Measurements from ENCODE around the gene CEMIP2. TPM values are rescaled to one million over a fixed set of nuclear protein-coding genes. Genes with fewer than 3 reads are reported as not detected.

Gene CEMIP2
- total and polyA plus RNA-seq, 4 donors = 18.8 to 123 (median 38.6) TPM

DNA sequence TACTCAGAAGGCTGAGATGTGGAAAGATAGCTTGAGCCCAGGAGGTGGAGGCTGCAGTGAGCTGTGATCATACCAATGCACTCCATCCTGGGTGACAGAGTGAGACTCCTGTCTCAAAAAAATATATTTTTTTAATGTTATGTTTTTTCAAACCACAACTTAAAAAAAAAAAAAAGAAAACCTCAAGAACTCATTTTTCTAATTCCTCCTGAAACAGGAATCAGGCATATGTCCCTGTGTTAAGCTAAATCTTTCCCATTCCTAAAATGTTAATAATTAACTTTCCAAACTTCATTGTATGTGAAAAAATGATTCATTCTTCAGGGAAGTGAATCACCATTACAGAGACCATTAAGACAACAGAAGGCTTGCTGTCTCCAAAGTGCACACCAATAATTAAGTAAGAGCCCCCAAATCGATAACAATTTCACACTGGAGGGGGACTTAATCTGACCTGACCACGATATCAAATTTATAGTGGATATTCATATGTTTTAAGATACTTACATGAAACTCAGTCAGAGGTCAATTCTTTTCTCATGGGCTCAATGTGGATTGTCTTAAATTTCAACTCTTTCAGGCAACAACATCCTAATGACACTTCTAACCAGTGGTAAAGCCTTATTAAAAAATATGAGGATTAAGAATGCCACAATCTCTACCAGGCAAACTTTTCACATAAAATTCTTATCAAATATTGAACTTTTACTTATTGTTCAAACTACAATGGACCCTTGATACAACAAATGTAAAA lies 5.2 kb downstream of the CEMIP2 start:
- no peaks in the 10 kb centered on the region for H3K27me3 ChIP-seq (ENCODE audit: control insufficient read depth in 4 of 4, insufficient read depth in 4 of 4, low read length in 3 of 4)
- H3K4me3 ChIP-seq (ENCODE audit: low read depth in 1 of 3, low read length in 3 of 3) = no peak overlapping the region
- DNase-seq (ENCODE audit: low spot score) = no peak
- WGBS = 65% methylated on average over 2 of the region's 2 CpGs
- H3K9me3 ChIP-seq (ENCODE audit: control insufficient read depth in 4 of 4, low read length in 3 of 4) = no peaks in the 10 kb centered on the region
- peak overlapping the region; percentile 51 to 79 for H3K27ac ChIP-seq (ENCODE audit: low read depth in 1 of 2, low read length in 2 of 2)
- peaks cover 15 to 78% (median 64%) of the 10 kb centered on the region in 4 donors for H3K4me1 ChIP-seq (ENCODE audit: control insufficient read depth in 4 of 4, insufficient read depth in 4 of 4, low read length in 3 of 4)
- no peaks in the 10 kb centered on the region for H3K36me3 ChIP-seq (ENCODE audit: control insufficient read depth in 4 of 4, insufficient read depth in 3 of 4, low read depth in 1 of 4, low read length in 3 of 4)
- H3K9ac ChIP-seq (ENCODE audit: low read depth in 1 of 2, low read length in 2 of 2) = no peak overlapping the region
- peak in 1 of 2 donors; percentile 36 for TF ChIP-seq JUND (IDR thresholded peaks at IDR 0.05)
- TF ChIP-seq FOXA2 (IDR thresholded peaks at IDR 0.05) = no peak

DNA sequence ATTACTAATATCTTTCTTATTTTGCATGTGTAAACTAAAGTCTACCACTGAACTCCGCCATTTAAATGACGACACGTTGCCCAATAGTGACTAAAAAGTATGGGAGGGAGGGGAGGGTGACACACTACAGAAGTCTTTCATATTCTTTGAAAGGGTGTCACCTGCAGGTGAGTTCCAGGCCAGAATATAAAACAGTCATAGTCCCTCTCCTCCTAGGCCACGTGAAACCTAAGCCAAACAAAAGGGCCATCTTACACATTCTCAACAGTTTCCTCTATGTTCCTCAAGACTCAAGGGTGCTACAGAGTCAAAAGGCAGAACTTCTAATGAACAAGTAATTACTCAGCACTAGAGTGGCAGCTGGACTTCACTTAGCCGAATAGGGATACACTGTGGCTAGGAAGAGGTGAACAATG lies 6.4 kb downstream of the CEMIP2 start:
- Histone ChIP-seq H3K9ac (ENCODE audit: low read depth in 1 of 2, low read length in 2 of 2) (no peak overlapping the region), H3K4me1 (ENCODE audit: control insufficient read depth in 4 of 4, insufficient read depth in 4 of 4, low read length in 3 of 4) (peaks cover 16 to 81% (median 73%) of the 10 kb centered on the region in 4 donors), H3K36me3 (ENCODE audit: control insufficient read depth in 4 of 4, insufficient read depth in 3 of 4, low read depth in 1 of 4, low read length in 3 of 4) (no peaks in the 10 kb centered on the region), H3K27ac (ENCODE audit: low read depth in 1 of 2, low read length in 2 of 2) (peak overlapping the region in 1 of 2 donors; percentile 62), H3K4me3 (ENCODE audit: low read depth in 1 of 3, low read length in 3 of 3) (no peak overlapping the region), H3K27me3 (ENCODE audit: control insufficient read depth in 4 of 4, insufficient read depth in 4 of 4, low read length in 3 of 4) (no peaks in the 10 kb centered on the region), H3K9me3 (ENCODE audit: control insufficient read depth in 4 of 4, low read length in 3 of 4) (no peaks in the 10 kb centered on the region)
- no peak for DNase-seq (ENCODE audit: low spot score)
- WGBS = 50% methylated on average over 5 of the region's 5 CpGs
- no peak for TF ChIP-seq HNF4G (IDR thresholded peaks at IDR 0.05)
- no peak for TF ChIP-seq RXRA (IDR thresholded peaks at IDR 0.05)
- TF ChIP-seq YY1 (IDR thresholded peaks at IDR 0.05) = no peak
- no peak for TF ChIP-seq HNF4A (conservative IDR thresholded peaks at IDR 0.05)
- TF ChIP-seq SP1 (IDR thresholded peaks at IDR 0.05) = no peak
- TF ChIP-seq, protein P1, sequence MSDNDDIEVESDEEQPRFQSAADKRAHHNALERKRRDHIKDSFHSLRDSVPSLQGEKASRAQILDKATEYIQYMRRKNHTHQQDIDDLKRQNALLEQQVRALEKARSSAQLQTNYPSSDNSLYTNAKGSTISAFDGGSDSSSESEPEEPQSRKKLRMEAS (IDR thresholded peaks at IDR 0.05) = no peak

DNA sequence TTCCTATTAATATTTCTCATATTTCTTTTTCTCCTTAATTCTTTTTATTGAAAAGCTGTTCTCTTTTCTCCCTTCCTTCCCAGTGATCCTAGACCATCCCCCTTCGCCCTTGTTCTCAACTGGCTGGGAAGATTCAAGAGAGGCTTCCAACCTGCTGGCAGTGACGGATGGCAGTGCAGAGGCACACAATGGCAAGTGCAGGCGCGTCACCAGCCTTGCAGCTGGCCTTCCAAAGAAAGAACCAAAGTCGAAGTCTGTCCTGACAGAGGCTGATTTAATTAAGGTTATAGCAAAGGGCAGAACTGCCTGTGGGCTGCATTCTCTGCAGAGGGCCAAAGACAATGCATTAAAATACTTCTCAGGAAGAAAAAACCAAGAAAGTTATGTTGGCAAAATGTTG lies 7.4 kb downstream of the CEMIP2 start:
- Histone ChIP-seq H3K9ac (ENCODE audit: low read depth in 1 of 2, low read length in 2 of 2) (no peak overlapping the region), H3K9me3 (ENCODE audit: control insufficient read depth in 4 of 4, low read length in 3 of 4) (no peaks in the 10 kb centered on the region), H3K4me3 (ENCODE audit: low read depth in 1 of 3, low read length in 3 of 3) (no peak overlapping the region), H3K27me3 (ENCODE audit: control insufficient read depth in 4 of 4, insufficient read depth in 4 of 4, low read length in 3 of 4) (no peaks in the 10 kb centered on the region), H3K4me1 (ENCODE audit: control insufficient read depth in 4 of 4, insufficient read depth in 4 of 4, low read length in 3 of 4) (peaks cover 16 to 80% (median 72%) of the 10 kb centered on the region in 4 donors), H3K36me3 (ENCODE audit: control insufficient read depth in 4 of 4, insufficient read depth in 3 of 4, low read depth in 1 of 4, low read length in 3 of 4) (no peaks in the 10 kb centered on the region), H3K27ac (ENCODE audit: low read depth in 1 of 2, low read length in 2 of 2) (peak overlapping the region; percentile 32 to 36)
- WGBS = 29% methylated on average over 5 of the region's 5 CpGs
- TF ChIP-seq FOXA1 (IDR thresholded peaks at IDR 0.05) (no peak), RXRA (IDR thresholded peaks at IDR 0.05) (peak in 1 of 2 donors; percentile 4), HNF4G (IDR thresholded peaks at IDR 0.05) (no peak), YY1 (IDR thresholded peaks at IDR 0.05) (peak; percentile 57), JUND (IDR thresholded peaks at IDR 0.05) (peak in 1 of 2 donors; percentile 13), TAF1 (conservative IDR thresholded peaks at IDR 0.05) (peak; percentile 8), RAD21 (IDR thresholded peaks at IDR 0.05) (peak; percentile 1 to 11), SP1 (IDR thresholded peaks at IDR 0.05) (no peak), HNF4A (conservative IDR thresholded peaks at IDR 0.05) (peak in 1 of 2 donors; percentile 36), EGR1 (IDR thresholded peaks at IDR 0.05; ENCODE audit: low read depth in 2 of 2) (no peak), GABPA (IDR thresholded peaks at IDR 0.05 in 1 of 2, conservative IDR thresholded peaks at IDR 0.05 in 1 of 2) (no peak)
- TF ChIP-seq, protein P2, sequence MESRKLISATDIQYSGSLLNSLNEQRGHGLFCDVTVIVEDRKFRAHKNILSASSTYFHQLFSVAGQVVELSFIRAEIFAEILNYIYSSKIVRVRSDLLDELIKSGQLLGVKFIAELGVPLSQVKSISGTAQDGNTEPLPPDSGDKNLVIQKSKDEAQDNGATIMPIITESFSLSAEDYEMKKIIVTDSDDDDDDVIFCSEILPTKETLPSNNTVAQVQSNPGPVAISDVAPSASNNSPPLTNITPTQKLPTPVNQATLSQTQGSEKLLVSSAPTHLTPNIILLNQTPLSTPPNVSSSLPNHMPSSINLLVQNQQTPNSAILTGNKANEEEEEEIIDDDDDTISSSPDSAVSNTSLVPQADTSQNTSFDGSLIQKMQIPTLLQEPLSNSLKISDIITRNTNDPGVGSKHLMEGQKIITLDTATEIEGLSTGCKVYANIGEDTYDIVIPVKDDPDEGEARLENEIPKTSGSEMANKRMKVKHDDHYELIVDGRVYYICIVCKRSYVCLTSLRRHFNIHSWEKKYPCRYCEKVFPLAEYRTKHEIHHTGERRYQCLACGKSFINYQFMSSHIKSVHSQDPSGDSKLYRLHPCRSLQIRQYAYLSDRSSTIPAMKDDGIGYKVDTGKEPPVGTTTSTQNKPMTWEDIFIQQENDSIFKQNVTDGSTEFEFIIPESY (IDR thresholded peaks at IDR 0.05) = no peak
- TF ChIP-seq, protein P1 (IDR thresholded peaks at IDR 0.05) = no peak
- TF ChIP-seq, protein P3, sequence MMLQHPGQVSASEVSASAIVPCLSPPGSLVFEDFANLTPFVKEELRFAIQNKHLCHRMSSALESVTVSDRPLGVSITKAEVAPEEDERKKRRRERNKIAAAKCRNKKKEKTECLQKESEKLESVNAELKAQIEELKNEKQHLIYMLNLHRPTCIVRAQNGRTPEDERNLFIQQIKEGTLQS (IDR thresholded peaks at IDR 0.05) = no peak
- TF ChIP-seq, protein P4, sequence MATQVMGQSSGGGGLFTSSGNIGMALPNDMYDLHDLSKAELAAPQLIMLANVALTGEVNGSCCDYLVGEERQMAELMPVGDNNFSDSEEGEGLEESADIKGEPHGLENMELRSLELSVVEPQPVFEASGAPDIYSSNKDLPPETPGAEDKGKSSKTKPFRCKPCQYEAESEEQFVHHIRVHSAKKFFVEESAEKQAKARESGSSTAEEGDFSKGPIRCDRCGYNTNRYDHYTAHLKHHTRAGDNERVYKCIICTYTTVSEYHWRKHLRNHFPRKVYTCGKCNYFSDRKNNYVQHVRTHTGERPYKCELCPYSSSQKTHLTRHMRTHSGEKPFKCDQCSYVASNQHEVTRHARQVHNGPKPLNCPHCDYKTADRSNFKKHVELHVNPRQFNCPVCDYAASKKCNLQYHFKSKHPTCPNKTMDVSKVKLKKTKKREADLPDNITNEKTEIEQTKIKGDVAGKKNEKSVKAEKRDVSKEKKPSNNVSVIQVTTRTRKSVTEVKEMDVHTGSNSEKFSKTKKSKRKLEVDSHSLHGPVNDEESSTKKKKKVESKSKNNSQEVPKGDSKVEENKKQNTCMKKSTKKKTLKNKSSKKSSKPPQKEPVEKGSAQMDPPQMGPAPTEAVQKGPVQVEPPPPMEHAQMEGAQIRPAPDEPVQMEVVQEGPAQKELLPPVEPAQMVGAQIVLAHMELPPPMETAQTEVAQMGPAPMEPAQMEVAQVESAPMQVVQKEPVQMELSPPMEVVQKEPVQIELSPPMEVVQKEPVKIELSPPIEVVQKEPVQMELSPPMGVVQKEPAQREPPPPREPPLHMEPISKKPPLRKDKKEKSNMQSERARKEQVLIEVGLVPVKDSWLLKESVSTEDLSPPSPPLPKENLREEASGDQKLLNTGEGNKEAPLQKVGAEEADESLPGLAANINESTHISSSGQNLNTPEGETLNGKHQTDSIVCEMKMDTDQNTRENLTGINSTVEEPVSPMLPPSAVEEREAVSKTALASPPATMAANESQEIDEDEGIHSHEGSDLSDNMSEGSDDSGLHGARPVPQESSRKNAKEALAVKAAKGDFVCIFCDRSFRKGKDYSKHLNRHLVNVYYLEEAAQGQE (IDR thresholded peaks at IDR 0.05) = no peak
- DNase-seq (ENCODE audit: low spot score) = no peak

All from liver (tissue), 9 donors.